Measurements from ENCODE around the gene ACER2. TPM values are rescaled to one million over a fixed set of nuclear protein-coding genes. Genes with fewer than 3 reads are reported as not detected.

Gene ACER2
- total and polyA plus RNA-seq, 10 of the 15 experiments (the other 5 are each of a cell fraction or from before 2014, with no cell fraction given) = 0.07 to 3.1 (median 2.2) TPM

DNA sequence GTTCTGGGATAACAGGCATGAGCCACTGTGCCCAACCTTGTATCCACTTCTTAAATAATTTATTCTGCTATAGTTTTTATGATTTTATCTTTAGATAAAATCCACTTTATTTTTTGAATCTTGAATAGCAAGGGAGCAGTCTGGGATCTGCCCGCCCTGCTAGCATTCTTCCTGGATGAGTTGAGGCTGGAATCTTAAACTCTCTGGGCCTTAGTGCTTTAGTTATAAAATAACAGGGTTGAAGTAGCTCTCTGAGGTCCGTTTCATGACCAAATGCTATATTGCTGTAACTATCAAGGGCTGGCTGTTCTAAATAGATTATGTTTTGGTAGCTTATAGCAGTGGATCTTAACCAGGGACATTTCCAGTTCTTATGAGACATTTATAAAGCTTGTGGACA lies 20.8 kb downstream of the ACER2 start:
- ChIA-PET RAD21 (ENCODE audit: unreplicated experiment) (no interaction called here), POLR2A (no interaction called here), SMC1A (ENCODE audit: uncharacterized antibody, unreplicated experiment) (interaction anchor here (0.7 to 2.4 kb wide), 4 partner anchors 8 to 25 kb away, joined by 3 to 9 read pairs (median 4); no protein-coding TSS in a partner anchor), CTCF (interaction anchor here (0.7 to 2.0 kb wide), 4 partner anchors 9 to 35 kb away, joined by 3 to 6 read pairs (median 4); no protein-coding TSS in a partner anchor)
- H3K4me2 ChIP-seq (ENCODE audit: control insufficient read depth, insufficient read depth) = no peak overlapping the region
- no peak for FAIRE-seq
- TF ChIP-seq ZNF207 (IDR thresholded peaks at IDR 0.05; ENCODE audit: borderline replicate concordance) (no peak), JUNB (IDR thresholded peaks at IDR 0.05) (no peak), GATAD2B (conservative IDR thresholded peaks at IDR 0.05; ENCODE audit: low read depth) (no peak), GABPA (IDR thresholded peaks at IDR 0.05; ENCODE audit: low read depth) (no peak), MYB (IDR thresholded peaks at IDR 0.05; ENCODE audit: borderline replicate concordance, low read depth, low read length) (no peak), YY1 (IDR thresholded peaks at IDR 0.05; ENCODE audit: low read depth, low read length) (no peak)
- TF ChIP-seq, protein P1, sequence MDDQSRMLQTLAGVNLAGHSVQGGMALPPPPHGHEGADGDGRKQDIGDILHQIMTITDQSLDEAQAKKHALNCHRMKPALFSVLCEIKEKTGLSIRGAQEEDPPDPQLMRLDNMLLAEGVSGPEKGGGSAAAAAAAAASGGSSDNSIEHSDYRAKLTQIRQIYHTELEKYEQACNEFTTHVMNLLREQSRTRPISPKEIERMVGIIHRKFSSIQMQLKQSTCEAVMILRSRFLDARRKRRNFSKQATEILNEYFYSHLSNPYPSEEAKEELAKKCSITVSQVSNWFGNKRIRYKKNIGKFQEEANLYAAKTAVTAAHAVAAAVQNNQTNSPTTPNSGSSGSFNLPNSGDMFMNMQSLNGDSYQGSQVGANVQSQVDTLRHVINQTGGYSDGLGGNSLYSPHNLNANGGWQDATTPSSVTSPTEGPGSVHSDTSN (IDR thresholded peaks at IDR 0.05; ENCODE audit: insufficient replicate concordance, low read depth, low read length) = no peak
- TF ChIP-seq, protein P2, sequence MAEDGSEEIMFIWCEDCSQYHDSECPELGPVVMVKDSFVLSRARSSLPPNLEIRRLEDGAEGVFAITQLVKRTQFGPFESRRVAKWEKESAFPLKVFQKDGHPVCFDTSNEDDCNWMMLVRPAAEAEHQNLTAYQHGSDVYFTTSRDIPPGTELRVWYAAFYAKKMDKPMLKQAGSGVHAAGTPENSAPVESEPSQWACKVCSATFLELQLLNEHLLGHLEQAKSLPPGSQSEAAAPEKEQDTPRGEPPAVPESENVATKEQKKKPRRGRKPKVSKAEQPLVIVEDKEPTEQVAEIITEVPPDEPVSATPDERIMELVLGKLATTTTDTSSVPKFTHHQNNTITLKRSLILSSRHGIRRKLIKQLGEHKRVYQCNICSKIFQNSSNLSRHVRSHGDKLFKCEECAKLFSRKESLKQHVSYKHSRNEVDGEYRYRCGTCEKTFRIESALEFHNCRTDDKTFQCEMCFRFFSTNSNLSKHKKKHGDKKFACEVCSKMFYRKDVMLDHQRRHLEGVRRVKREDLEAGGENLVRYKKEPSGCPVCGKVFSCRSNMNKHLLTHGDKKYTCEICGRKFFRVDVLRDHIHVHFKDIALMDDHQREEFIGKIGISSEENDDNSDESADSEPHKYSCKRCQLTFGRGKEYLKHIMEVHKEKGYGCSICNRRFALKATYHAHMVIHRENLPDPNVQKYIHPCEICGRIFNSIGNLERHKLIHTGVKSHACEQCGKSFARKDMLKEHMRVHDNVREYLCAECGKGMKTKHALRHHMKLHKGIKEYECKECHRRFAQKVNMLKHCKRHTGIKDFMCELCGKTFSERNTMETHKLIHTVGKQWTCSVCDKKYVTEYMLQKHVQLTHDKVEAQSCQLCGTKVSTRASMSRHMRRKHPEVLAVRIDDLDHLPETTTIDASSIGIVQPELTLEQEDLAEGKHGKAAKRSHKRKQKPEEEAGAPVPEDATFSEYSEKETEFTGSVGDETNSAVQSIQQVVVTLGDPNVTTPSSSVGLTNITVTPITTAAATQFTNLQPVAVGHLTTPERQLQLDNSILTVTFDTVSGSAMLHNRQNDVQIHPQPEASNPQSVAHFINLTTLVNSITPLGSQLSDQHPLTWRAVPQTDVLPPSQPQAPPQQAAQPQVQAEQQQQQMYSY (CRISPR knock-in tag; IDR thresholded peaks at IDR 0.05) = no peak
- TF ChIP-seq, protein P3, sequence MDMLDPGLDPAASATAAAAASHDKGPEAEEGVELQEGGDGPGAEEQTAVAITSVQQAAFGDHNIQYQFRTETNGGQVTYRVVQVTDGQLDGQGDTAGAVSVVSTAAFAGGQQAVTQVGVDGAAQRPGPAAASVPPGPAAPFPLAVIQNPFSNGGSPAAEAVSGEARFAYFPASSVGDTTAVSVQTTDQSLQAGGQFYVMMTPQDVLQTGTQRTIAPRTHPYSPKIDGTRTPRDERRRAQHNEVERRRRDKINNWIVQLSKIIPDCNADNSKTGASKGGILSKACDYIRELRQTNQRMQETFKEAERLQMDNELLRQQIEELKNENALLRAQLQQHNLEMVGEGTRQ (IDR thresholded peaks at IDR 0.05; ENCODE audit: borderline replicate concordance, low read depth, low read length) = no peak
- TF ChIP-seq, protein P4, sequence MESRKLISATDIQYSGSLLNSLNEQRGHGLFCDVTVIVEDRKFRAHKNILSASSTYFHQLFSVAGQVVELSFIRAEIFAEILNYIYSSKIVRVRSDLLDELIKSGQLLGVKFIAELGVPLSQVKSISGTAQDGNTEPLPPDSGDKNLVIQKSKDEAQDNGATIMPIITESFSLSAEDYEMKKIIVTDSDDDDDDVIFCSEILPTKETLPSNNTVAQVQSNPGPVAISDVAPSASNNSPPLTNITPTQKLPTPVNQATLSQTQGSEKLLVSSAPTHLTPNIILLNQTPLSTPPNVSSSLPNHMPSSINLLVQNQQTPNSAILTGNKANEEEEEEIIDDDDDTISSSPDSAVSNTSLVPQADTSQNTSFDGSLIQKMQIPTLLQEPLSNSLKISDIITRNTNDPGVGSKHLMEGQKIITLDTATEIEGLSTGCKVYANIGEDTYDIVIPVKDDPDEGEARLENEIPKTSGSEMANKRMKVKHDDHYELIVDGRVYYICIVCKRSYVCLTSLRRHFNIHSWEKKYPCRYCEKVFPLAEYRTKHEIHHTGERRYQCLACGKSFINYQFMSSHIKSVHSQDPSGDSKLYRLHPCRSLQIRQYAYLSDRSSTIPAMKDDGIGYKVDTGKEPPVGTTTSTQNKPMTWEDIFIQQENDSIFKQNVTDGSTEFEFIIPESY (IDR thresholded peaks at IDR 0.05) = no peak
- WGBS (ENCODE audit: insufficient coverage, insufficient replicate concordance, low lambda C conversion rate, missing lambda C conversion rate) = 51% methylated on average over 2 of the region's 2 CpGs
- ATAC-seq = no peak
- BruUV-seq (replicated peaks) = no TSS peak
- in situ Hi-C loops (cut with MboI) (no loop called here), intact Hi-C loops (cut with micrococcal nuclease; ENCODE audit: unreplicated experiment) (no loop called here)
- H3K9me3 ChIP-seq (replicated peaks; ENCODE audit: control insufficient read depth, insufficient read depth, low read length) = no peaks in the 10 kb centered on the region
- no peak for DNase-seq (ENCODE audit: low read depth, low spot score)
- H4K20me1 ChIP-seq (ENCODE audit: control insufficient read depth, insufficient read depth) = no peaks in the 10 kb centered on the region
- H3K9ac ChIP-seq (ENCODE audit: control insufficient read depth, insufficient read depth, low read length) = no peak overlapping the region
- 0 out of 4 replicates have a peak, but pooled peaks cover 0 to 2% of the 10 kb centered on the region in 2 experiments for H3K36me3 ChIP-seq (ENCODE audit: control insufficient read depth in 2 of 2, insufficient read depth in 2 of 2, low read length in 1 of 2)
- H3K79me2 ChIP-seq (ENCODE audit: control insufficient read depth, insufficient read depth, low read length) = no peaks in the 10 kb centered on the region
- H3K27me3 ChIP-seq (replicated peaks in 1 of 2; ENCODE audit: control insufficient read depth in 2 of 2, insufficient read depth in 2 of 2, low read length in 1 of 2) = no peaks in the 10 kb centered on the region
- H3K4me3 ChIP-seq = no peak overlapping the region
- no peak overlapping the region for H3K27ac ChIP-seq (ENCODE audit: control insufficient read depth, insufficient read depth)
- H3K4me1 ChIP-seq (ENCODE audit: control insufficient read depth, insufficient read depth, low read length) = peaks cover 4% of the 10 kb centered on the region; the same call in 1 of the 2 replicates
- H2AFZ ChIP-seq (ENCODE audit: control insufficient read depth, low read depth, low read length) = no peak overlapping the region

Measured in GM12878 (cell line).